Hematopoietic multipotent progenitor cell treated with erythropoietin and hydrocortisone succinate and interleukin-3 and kit ligand, for 15 days (in vitro differentiated cells): Measurements from ENCODE around the gene CFAP58.

Source experiments
- DNase-seq: peaks from one replicate; pipeline ENCODE4 v3.0.0-alpha.2; 2015; ENCODE audit warnings: low spot score

CFAP58 gene

GRCh38 chr10:104376784-104377300 lies 23.2 kb downstream of the CFAP58 start:
- DNase-seq: no peak

DNA sequence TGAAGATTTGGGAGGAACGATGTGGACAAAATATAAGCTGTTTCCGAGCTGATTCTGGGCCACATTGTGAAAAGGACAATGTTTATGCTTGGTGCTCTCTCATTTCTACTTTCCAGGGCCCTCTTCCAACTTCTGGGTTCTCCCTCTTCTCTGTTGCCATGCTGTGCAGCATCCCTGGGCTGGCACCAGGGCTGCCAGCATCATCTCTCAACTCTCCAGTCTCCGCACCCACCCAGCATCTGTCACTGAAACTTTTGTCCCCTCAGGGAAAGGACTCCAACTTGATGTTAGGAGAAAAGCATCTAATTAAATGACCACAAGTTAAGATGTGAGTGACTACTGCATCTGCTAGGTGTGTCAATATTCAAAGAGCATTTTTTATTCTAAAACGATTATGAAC lies 26.7 kb downstream of the CFAP58 start:
- DNase-seq: no peak

DNA sequence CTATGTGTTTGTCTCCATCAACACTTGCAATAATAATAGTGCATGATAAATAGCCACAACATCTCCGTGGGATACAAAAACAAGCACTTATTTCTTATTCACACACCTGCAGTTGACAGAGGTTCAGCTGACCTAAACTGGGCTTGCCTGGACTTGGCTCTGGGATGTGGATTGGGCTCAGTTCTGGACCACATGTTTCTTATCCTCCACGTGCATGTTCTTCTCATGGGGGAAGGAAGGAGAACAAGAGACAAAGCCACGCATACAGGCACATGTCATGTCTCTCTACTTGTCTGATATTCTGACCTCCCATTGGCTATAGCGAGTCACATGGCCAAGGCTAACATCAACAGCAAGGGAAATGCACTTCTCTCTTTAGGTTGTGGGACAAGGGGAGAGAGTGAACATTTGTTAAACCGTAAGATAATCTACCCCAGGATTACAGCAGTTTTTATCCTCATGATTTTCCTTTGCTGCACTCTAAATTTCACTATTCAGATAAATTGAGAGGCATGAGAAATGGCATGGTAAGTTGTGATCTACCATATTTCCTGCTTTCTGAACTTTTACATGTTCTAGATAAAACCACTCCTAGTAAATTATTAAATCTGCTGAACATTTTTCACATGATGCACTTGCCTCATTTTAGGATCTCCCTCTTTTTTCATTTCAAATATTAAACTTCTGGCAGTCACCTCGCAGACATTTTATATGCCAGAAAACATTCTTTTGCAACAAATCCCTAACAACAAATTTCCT lies 33.7 kb downstream of the CFAP58 start:
- no peak for DNase-seq

GRCh38 chr10:104388830-104389229 lies 35.2 kb downstream of the CFAP58 start:
- DNase-seq: no peak

- DNase-seq: peak; percentile 16
Observed at GRCh38 chr10:104391150-104391968, 37.7 kb downstream of the CFAP58 start.

DNA sequence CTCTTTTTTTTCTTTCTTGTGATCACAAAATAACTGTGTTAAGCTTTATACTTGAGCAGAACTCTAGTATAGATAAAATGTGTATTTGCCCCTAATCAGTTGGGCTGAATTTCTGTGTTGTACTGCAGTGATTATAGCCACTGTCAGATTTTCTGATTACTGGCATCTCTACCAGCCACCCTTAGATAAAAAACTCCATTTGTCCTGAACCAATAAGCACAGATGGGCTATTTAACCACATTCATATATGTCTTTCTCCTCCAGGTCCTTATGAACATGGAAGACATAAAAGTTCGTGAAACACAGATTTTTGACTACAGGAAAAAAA lies 38.3 kb downstream of the CFAP58 start:
- no peak for DNase-seq

DNA sequence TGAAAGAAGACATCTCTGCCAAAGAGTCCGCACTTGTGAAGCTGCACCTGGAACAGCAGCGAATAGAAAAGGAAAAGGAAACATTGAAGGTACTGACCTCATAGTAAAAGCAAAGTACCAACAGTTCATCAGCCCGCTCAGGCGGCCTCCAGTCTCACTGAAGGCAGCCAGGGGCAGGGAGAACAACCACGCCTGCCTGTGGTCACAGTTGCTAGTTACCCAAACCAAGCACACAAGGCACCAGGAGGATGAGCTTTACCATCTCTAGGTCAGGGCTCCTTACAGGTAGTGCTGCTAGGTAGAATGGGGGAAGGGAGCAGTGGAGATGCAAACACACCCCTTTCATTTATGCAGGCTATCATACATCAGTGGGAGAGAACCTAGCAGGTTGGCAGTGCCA lies 39.8 kb downstream of the CFAP58 start:
- DNase-seq: no peak

DNA sequence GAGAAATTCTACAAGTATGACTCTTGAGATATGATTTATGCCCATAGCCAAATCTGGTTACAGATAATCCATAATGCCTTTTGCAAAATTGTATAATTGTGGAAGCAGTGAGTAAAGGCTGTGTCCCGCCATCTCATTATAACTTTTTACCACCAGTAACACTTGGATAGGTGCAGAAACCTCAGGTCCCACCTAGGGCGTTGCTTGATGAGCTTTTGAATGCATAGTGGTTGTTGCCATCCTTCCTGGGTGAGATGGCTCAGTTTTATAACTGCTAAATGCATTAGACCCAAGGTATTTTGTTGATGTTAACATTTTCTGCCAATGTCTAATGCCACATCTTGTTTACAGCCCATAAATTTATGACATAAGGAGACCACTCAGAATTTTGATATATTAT lies 42.9 kb downstream of the CFAP58 start:
- DNase-seq: no peak

DNA sequence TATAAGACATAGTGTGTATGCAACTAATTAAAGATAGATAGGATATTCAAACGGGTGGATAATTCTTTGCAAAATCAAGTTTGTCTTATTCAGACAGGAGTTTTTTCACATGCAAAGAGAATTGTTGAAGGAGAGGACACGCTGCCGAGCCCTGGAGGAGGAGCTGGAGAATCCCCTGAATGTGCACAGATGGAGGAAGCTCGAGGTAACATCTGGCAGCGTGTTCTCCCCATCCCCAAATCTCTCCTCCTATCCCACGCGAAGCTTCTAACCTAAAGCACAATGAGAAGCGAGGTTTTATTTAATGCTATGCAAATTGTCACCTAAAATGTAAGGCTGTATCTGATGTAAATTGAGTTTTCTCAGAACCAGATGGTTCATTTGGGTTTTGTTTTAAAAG lies 50.0 kb downstream of the CFAP58 start:
- DNase-seq: no peak

DNA sequence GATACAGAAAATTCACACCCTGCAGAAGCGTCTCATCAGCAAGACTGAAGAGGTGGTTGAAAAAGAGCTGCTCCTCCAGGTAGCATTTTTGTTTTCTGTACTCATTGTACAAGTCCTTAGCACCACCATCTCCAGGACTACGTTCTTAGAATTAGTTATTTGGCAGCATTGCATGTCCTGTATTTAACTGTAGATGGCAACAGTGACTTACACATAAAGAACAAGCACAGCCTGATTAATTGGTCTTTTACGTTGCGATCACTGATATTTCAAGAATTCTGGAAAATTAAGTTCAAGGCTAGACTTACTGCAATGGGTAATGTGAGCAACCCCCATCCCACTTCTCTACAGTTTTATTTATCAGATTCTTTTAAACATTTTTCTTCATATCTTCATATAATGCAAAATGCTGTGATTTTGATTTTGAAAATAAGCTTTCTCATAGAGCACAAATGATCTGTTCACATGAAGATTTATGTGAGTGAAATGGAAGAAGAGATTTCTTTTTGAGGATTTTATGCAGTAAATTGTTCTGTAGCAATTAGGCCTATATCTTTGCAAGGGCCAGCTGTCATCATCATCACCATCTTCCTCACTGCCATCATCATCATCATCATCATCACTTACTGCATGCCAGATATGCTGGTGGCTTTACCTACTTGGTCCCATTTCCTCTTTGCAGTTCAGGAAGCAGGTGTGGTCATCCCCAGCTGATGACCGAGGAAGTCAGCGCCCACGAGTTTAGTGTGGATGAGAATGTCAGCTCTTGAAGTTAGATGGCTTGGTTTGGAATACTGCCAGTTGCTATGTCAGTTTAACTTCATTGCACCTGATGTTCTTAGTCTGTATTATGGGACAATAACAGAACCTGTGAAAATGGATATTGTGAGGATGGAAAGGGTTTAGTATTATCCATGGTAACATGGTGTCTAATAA lies 53.4 kb downstream of the CFAP58 start:
- no peak for DNase-seq

- no peak for DNase-seq
Observed at GRCh38 chr10:104413528-104413927, 59.9 kb downstream of the CFAP58 start.

DNA sequence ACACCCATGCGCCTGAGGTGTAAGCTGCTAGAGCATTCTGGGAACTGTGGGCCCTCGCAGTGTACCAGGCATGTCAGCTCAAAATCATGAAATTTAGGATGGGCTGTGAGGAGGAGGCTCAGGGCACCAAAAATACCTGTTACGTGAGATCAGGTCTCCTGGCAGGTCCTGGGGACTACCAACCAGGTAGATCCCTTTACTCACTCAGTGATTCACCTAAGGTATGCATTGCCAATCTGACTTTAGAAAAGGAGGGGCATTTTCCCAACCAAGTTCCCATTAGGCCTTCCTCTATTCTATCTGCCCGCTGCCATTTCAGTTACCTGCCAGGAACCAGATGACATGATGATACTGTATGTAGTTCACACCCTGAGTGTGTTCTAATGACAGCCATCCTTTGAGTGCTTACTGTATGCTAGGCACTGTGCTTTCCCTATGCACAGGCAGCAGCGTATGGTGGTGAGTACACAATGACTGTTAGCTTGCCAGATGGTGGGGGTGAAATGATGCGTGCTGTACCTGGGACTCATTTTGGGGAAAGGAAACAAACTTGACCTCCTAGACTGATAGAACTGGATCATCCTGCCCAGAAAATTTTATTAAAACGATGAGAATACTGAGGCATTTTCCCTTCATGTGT lies 62.0 kb downstream of the CFAP58 start:
- no peak for DNase-seq

DNA sequence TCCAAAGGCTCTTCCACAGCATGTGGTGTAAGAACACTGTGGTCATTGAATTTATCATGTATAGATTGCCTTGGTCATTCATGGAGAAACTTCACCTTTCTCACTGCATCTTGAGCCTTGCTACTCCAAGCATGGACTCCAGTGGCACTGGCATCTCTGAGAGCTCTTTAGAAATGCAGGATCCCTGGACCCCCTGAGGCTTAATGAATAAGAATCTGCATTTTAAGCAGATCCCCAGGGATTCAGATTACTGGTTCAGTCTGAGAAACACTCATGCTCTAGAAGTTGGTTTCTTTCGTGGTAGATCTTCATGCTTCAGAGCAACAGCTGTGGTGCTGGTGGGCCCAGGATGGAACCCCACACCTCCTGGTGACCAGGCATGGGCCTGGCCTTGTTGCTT lies 63.2 kb downstream of the CFAP58 start:
- DNase-seq: no peak

DNA sequence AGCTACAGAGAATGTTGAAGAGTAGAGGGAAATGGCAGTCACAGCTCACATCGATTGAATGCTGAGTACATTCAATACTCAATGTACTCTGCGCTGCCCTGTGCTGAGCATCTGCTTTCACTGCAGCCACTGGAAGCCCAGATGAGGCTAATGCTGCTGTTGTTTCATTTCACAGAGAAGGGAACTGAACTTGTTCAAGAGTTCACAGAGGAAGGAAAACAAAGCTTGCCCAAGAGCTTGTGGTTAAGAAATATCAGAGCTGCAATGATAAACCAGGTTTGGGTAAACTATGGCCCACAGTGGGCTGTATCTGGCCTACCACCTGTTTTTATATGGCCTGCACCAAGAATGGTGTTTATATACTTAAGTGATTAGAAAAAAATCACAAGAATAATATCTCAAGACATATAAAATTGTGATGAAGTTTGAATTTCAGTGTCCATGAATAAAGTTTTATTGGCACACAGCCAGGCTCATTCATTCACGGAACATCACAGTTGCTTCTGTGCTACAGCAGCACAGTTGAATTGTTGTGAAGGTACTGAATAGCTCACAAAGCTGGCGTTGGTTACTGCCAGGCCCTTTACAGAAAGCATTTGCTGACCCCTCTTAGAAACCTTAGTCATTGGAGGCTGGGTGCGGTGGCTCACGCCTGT lies 64.1 kb downstream of the CFAP58 start:
- DNase-seq: no peak

GRCh38 chr10:104424719-104425118 lies 71.1 kb downstream of the CFAP58 start:
- no peak for DNase-seq

DNA sequence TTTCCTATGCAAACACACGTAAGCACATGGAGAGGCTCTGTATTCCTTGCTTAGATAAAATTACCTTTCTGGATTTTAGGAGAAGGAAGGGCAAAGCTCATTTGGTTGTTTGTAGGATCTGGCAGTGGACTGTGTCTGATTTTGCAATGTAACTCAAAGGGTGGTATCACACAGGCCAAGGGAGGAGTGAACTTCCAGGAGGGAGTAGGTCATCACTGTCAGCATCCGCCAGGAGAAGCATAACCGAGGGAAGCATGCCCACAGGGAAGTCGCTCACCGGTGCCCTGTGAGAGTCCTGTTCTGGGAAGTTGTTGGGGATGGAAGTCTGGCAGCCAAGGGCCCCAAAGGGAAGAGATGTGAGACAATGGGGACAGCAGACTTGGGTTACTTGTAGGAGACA lies 74.4 kb downstream of the CFAP58 start:
- no peak for DNase-seq

DNA sequence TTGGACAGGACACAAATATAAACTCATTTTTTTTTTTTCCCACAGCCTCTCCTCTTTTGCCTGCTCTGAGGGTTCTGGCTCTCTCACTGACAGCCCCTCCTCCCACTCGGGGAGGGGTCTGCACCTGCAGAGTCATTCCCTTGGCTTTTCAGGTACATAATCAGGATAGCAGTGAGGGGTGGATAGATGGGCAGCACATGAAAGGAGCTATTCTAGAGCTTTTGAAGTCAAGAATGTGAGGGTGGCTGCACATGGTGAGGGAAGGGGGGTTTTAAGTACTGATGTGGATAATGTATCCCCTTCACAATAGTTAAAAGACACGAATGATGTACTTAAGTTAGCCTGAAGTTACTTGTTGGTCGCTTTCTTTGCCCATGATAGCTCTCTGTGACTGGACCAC lies 76.2 kb downstream of the CFAP58 start:
- no peak for DNase-seq

DNA sequence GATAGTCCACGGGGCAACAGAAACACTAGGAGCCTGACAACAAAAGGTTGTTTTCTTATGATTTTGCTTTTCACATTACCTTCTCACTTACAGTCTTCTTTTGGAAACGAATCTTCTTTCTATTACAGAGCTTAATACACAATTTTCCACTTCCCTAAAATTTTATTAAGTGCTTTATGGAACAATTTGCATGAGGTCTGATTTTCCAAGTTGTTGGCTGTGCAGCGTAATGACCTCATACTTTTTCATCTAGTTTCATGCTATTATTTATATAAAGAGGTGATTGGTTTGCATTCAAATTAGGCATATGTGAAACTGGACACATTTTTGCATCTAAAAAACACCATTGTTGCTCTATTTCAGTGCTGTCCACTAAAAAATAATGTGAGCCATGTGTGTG lies 76.7 kb downstream of the CFAP58 start:
- DNase-seq: no peak

- no peak for DNase-seq
Observed at GRCh38 chr10:104433669-104434068, 80.0 kb downstream of the CFAP58 start.

DNA sequence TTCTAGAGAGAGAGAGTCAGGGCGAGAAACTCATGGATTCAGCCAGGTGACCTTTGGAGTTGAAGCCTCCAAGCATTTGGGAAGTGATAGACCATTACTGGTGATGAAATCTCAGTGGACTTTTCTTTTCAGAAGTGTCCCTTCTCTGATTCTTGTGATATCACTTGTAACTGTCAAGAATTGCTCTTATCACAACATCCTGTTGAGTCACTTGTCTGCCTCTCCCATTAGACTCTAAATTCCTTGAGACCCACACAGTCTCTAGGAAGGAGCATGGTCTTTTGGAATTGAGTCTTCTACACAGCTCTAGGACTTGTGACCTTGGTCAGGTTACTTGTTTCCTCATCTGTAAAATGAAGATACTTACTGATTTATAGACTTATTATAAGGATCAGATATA lies 81.0 kb downstream of the CFAP58 start:
- no peak for DNase-seq

DNA sequence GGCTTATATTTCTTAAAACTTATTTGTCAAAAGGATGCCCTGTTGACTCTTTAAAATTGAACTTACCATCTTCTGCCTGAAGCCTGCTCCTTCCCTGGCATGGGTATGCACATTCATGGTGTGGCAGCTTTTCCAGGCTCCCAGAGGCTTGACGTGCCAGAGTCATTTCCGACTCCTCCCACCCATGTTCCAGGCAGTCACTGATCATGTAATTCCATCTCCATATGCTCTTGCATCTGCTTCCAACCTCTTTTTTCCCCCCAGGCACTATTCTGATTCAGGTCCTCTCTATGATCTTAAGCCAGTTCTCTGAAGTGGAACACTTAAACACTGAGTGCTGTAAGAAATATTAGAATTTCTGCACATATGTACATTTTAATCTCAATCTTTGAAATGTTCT lies 82.2 kb downstream of the CFAP58 start:
- no peak for DNase-seq
